GM12873 (cell line): ENCODE results near the gene ASCL2.
A peak's percentile ranks its signal among the peaks of the same experiment; 100 is the strongest.

Experiments used
- TF ChIP-seq, protein P1 (sequence below): IDR thresholded peaks from 2 replicates; pipeline ENCODE4 v1.5.1; 2012; ENCODE audit warnings: low read depth, mild to moderate bottlenecking, moderate library complexity, low read length, control low read depth; ENCODE audit not compliant: insufficient read depth; ENCODE audit errors: missing control alignments

Gene ASCL2

GRCh38 chr11:2298795-2299761 lies 28.7 kb upstream of the ASCL2 start:
- TF ChIP-seq, protein P1, sequence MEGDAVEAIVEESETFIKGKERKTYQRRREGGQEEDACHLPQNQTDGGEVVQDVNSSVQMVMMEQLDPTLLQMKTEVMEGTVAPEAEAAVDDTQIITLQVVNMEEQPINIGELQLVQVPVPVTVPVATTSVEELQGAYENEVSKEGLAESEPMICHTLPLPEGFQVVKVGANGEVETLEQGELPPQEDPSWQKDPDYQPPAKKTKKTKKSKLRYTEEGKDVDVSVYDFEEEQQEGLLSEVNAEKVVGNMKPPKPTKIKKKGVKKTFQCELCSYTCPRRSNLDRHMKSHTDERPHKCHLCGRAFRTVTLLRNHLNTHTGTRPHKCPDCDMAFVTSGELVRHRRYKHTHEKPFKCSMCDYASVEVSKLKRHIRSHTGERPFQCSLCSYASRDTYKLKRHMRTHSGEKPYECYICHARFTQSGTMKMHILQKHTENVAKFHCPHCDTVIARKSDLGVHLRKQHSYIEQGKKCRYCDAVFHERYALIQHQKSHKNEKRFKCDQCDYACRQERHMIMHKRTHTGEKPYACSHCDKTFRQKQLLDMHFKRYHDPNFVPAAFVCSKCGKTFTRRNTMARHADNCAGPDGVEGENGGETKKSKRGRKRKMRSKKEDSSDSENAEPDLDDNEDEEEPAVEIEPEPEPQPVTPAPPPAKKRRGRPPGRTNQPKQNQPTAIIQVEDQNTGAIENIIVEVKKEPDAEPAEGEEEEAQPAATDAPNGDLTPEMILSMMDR = peak; percentile 33

GRCh38 chr11:2298131-2298794 lies 27.9 kb upstream of the ASCL2 start:
- TF ChIP-seq, protein P1 = no peak

GRCh38 chr11:2297623-2298030 lies 27.2 kb upstream of the ASCL2 start:
- TF ChIP-seq, protein P1 = no peak

GRCh38 chr11:2296913-2297622 lies 26.7 kb upstream of the ASCL2 start:
- TF ChIP-seq, protein P1 = no peak

- TF ChIP-seq, protein P1 = no peak
These were observed 25.9 kb upstream of the ASCL2 start for GRCh38 chr11:2295971-2296912.

- TF ChIP-seq, protein P1 = no peak
These were observed 24.5 kb upstream of the ASCL2 start for GRCh38 chr11:2294926-2295290.
